ENCODE results near the gene ARFGAP3.

ARFGAP3 gene

DNA sequence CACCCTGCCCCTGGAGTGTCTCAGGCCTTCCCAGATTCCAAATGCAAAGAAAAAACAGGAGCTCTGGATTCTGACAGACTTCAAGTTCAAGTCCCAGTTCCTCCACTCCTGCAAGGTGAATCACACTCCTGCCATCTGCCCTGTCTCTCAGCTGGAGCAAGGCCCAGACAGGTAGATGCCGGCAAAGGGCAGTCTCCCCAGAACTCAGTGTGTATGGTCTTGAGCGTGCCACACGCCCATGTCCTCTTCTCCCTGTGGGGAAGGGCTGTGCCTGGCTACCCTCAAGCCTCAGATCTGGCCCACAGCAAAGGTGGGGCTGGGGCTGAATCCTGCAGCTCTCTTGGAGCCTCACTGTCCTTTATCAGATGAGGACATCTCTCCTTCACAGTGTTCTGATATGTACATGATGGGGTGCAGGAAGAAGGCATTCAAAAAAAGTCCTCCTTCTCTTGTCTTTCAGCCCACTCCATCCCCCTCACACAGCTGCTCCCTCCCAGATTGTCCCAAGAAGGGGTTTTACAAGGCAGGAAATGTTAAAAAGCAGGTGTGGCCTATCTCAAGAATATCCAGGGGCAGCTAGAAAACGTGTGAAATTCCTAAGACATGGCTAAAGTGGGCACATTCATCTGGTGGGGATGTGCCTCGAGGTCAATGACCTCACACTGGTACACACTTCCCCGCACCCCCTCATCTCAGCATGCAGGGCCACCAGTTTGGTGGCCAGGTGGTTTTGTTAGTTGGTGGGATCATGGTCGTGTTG, 27.7 kb upstream of the ARFGAP3 start:
- peak overlapping the region; percentile 41 for H3K27ac ChIP-seq
- TF ChIP-seq, protein P1, sequence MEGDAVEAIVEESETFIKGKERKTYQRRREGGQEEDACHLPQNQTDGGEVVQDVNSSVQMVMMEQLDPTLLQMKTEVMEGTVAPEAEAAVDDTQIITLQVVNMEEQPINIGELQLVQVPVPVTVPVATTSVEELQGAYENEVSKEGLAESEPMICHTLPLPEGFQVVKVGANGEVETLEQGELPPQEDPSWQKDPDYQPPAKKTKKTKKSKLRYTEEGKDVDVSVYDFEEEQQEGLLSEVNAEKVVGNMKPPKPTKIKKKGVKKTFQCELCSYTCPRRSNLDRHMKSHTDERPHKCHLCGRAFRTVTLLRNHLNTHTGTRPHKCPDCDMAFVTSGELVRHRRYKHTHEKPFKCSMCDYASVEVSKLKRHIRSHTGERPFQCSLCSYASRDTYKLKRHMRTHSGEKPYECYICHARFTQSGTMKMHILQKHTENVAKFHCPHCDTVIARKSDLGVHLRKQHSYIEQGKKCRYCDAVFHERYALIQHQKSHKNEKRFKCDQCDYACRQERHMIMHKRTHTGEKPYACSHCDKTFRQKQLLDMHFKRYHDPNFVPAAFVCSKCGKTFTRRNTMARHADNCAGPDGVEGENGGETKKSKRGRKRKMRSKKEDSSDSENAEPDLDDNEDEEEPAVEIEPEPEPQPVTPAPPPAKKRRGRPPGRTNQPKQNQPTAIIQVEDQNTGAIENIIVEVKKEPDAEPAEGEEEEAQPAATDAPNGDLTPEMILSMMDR (conservative IDR thresholded peaks at IDR 0.05; ENCODE audit: low read depth): no peak
- ChIA-PET CTCF (interaction anchor here (0.6 to 0.9 kb wide), 2 partner anchors 67 to 176 kb away, joined by 3 to 5 read pairs; no protein-coding TSS in a partner anchor), POLR2A (ENCODE audit: low non-redundant PET) (no interaction called here)
- DNase-seq (ENCODE audit: low spot score): no peak

DNA sequence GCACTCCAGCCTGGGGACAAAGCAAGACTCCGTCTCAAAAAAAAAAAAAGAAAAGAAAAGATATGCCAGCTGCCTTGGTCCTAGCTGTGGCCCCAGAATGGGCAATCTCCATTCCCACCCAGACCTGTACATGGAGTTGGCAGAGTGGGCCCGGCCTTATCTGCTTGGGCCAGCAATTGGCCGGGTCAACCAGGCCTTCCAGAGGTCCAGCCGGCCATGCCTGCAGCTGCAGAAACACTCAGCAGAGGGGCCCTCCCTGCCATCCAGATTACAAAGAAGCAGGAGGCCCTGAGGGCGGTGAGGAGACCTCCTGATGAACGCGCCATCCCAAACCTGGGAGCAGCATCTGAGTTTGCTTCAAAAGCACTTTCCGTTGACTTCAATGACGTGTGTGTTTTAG, 26.9 kb upstream of the ARFGAP3 start:
- ChIA-PET POLR2A (ENCODE audit: low non-redundant PET) (no interaction called here), CTCF (interaction anchor here (0.9 kb wide), 1 partner anchor 177 kb away, joined by 5 read pairs; no protein-coding TSS in a partner anchor)
- TF ChIP-seq, protein P1 (conservative IDR thresholded peaks at IDR 0.05; ENCODE audit: low read depth): no peak
- no peak for DNase-seq (ENCODE audit: low spot score)
- H3K27ac ChIP-seq: peak overlapping the region; percentile 41

DNA sequence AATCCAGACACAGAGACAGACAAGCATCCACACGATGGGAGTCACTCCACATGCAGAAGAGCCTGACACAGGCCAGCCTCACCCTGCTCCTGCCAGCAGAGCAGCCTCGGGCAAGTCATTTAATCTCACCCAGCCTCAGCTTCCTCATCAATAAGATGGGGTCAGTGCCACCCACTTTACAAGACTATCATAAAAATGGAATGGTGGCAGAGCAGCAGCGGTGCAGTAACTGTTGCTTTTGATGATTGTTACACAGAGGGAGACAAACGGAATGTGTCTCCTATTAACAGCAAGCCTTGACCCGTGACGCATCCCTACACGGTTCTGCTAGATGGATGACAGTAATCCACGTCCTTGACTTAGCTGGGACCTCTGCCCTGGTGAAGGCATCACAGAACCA, 26.0 kb upstream of the ARFGAP3 start:
- CTCF ChIA-PET: no interaction called here
- no peak for DNase-seq (ENCODE audit: low spot score)
- TF ChIP-seq, protein P1 (conservative IDR thresholded peaks at IDR 0.05; ENCODE audit: low read depth): no peak
- POLR2A ChIA-PET (ENCODE audit: low non-redundant PET): no interaction called here
- H3K27ac ChIP-seq: no peak overlapping the region

DNA sequence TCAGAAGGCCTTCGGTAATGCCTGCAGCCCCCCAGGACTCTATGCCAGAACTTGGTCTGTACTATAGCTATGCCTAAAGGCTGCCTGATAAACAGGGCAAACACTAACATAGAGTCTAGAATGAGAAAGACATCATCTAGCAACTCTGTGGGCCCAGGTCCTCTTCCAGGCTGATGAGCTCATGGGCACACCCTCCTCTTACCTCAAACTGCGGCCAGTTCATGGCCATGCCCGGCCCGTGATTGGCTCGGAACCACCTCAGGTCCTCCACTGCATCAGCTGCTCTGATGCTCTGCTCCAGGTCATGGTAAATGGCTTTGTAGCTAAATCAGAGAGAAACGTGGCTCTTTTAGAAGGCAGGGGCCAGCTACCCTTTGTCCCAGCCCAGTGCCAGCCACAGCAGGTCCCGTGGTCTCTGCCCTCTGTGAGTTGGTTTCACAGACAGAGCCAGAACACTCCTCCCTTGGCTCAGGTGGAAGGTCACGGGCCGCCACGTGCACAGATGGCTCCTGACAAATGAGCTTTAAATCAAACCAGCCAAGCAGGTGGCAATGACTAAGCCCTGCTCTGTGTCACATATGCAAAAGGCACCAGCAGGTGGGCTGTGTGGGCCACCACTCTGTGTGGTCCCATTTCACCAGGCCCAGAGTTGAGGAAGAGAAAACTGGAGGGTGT, 25.0 kb upstream of the ARFGAP3 start:
- no peak overlapping the region for H3K27ac ChIP-seq
- POLR2A ChIA-PET (ENCODE audit: low non-redundant PET): no interaction called here
- no peak for DNase-seq (ENCODE audit: low spot score)
- CTCF ChIA-PET: interaction anchor here (0.5 to 0.7 kb wide), 2 partner anchors 33 to 267 kb away, joined by 3 to 5 read pairs; partner anchors contain the start of gene POLDIP3
- TF ChIP-seq, protein P1 (conservative IDR thresholded peaks at IDR 0.05; ENCODE audit: low read depth): no peak

DNA sequence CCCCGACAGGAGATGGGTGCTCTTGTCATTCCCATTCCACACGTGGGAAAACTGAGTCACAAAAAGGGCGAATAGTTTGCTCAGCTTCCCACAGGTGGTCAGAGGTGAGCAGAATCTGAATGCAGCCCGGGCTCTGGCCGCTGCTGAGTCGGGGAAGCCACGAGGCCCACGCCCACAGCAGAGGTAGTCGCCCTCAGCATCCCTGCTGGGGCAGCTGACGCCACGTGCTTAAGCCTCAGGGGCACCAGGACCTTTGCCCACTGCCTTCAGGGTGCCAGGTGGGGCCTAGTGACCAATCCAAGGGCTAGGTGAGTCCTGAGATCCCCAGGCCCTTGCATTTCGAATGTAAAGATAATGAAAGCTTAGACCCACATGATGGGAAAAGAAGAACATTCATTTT, 24.2 kb upstream of the ARFGAP3 start:
- CTCF ChIA-PET: no interaction called here
- TF ChIP-seq, protein P1 (conservative IDR thresholded peaks at IDR 0.05; ENCODE audit: low read depth): no peak
- no peak for DNase-seq (ENCODE audit: low spot score)
- POLR2A ChIA-PET (ENCODE audit: low non-redundant PET): no interaction called here
- no peak overlapping the region for H3K27ac ChIP-seq

DNA sequence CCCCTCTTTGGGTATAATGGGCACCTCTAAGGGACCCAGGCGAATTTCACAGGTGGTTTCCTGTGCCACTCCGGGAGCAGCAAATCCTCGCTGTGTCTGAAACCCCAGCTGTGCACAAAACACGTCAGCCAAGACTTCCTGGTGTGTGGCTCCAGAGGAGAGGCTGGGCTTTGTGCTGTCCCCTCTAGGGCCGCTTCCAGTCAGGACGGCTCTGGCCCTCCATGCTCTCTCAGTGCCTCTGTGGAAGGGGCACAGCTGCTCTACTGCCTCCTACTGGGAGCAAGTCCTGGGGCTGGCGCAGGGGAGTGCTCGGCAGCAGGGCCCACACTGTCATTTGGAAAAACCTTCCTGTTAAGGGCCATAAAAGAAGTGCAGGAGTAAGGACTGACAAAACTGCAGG, 23.7 kb upstream of the ARFGAP3 start:
- TF ChIP-seq, protein P1 (conservative IDR thresholded peaks at IDR 0.05; ENCODE audit: low read depth): no peak
- DNase-seq (ENCODE audit: low spot score): no peak
- H3K27ac ChIP-seq: no peak overlapping the region
- CTCF ChIA-PET: no interaction called here
- POLR2A ChIA-PET (ENCODE audit: low non-redundant PET): no interaction called here

Measured in RWPE1 (cell line).